GM06990 (cell line): ENCODE results near the gene FAM53C.
"Not testable (repeated sequence)": the region's sequence is repeated elsewhere in the genome, so short reads cannot be mapped to it uniquely, and the experiment has no call there.

Experiments
- DNase-seq: peaks from one replicate; pipeline ENCODE4 v3.0.0-alpha.2; 2011; ENCODE audit not compliant: insufficient read length; ENCODE audit errors: extremely low read depth
- H3K27me3 ChIP-seq: replicated peaks from 2 replicates; pipeline ENCODE4 v1.6.0; 2011; ENCODE audit warnings: low read length; ENCODE audit not compliant: control insufficient read depth, insufficient read depth
- H3K36me3 ChIP-seq: 2 replicates; pipeline ENCODE4 v1.5.1; 2011; ENCODE audit warnings: low read length; ENCODE audit not compliant: control insufficient read depth, insufficient read depth
- H3K4me3 ChIP-seq: replicated peaks from 2 replicates; pipeline ENCODE4 v1.5.1; 2011; ENCODE audit warnings: low read depth, mild to moderate bottlenecking, control low read depth, low read length
- TF ChIP-seq, protein P1 (sequence below): IDR thresholded peaks from 2 replicates; pipeline ENCODE4 v1.5.1; 2011; ENCODE audit warnings: low read length, control low read depth, mild to moderate bottlenecking, inconsistent platforms; ENCODE audit not compliant: insufficient read depth, poor library complexity, severe bottlenecking

Gene FAM53C

DNA sequence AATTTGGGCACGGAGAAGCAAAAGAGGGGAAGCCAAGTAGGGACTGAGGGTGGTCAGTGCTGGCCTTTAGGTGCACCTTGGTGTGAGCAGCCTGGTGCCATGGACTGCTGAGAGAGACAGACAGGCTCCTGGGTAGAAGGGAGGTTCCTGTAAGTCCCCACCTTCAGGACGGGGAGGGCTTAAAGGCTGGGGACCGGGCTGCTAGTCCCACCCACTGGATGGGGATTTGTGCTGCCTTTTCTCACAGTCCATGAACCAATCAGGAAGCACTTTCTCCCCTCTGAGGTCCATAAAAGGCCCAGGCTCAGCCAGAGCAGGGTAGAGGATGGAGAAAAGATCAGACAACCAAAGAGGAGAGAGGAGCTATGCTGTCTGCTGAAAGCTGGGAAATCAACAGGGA, 21.7 kb upstream of the FAM53C start:
- no peak for DNase-seq
- no peak overlapping the region for H3K4me3 ChIP-seq
- TF ChIP-seq, protein P1, sequence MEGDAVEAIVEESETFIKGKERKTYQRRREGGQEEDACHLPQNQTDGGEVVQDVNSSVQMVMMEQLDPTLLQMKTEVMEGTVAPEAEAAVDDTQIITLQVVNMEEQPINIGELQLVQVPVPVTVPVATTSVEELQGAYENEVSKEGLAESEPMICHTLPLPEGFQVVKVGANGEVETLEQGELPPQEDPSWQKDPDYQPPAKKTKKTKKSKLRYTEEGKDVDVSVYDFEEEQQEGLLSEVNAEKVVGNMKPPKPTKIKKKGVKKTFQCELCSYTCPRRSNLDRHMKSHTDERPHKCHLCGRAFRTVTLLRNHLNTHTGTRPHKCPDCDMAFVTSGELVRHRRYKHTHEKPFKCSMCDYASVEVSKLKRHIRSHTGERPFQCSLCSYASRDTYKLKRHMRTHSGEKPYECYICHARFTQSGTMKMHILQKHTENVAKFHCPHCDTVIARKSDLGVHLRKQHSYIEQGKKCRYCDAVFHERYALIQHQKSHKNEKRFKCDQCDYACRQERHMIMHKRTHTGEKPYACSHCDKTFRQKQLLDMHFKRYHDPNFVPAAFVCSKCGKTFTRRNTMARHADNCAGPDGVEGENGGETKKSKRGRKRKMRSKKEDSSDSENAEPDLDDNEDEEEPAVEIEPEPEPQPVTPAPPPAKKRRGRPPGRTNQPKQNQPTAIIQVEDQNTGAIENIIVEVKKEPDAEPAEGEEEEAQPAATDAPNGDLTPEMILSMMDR, result no peak
- no peaks in the 10 kb centered on the region for H3K27me3 ChIP-seq
- H3K36me3 ChIP-seq, result peaks cover 8% of the 10 kb centered on the region

DNA sequence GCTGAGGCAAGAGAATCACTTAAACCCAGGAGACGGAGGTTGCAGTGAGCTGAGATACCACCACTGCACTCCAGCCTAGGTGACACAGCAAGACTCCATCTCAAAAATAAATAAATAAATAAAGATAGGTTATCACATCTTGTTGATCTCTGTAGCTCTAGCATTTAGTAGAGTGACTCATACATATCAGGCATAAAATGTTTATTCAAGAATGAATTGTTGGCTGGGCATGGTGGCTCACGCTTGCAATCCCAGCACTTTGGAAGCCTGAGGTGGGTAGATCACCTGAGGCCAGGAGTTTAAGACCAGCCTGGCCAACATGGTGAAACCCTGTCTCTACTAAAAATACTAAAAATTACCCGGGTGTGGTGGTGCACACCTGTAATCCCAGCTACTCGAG, 19.9 kb upstream of the FAM53C start:
- not testable (repeated sequence) for DNase-seq, H3K36me3 ChIP-seq, H3K4me3 ChIP-seq, H3K27me3 ChIP-seq

DNA sequence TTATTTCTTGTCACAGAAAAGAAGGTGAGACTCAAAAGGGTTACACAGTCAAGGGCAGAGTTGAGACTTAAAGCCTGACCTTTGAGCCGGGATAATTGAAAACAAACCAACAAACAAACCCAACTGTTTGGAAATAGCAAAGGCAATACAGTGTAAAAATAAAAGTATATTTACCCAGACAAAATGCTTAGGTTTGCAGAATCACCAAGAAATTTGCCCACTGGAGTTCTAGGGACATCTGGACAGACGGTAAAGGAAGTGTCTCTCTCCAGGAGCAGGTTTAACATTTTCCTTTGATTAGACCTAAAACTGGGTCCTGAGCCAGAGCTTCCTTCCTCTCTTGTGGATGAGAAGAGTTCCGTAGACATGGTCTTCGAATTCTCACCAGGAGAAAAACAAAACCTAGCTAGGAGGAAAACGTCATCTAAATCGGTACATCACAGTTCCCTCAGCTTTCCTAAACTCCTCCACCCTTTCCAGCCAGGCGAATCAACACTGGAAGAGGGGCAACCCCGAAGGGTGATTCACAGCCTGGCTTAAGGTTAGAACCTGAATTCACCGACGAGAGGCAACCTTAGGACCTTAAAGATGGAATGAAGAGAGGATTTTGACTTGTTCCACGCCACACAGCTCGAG, 7.1 kb upstream of the FAM53C start:
- no peaks in the 10 kb centered on the region for H3K27me3 ChIP-seq
- H3K4me3 ChIP-seq, result peak overlapping the region; percentile 88
- H3K36me3 ChIP-seq, result no peaks in the 10 kb centered on the region; the same call in 1 of the 2 replicates
- DNase-seq, result no peak
- TF ChIP-seq, protein P1, result no peak

DNA sequence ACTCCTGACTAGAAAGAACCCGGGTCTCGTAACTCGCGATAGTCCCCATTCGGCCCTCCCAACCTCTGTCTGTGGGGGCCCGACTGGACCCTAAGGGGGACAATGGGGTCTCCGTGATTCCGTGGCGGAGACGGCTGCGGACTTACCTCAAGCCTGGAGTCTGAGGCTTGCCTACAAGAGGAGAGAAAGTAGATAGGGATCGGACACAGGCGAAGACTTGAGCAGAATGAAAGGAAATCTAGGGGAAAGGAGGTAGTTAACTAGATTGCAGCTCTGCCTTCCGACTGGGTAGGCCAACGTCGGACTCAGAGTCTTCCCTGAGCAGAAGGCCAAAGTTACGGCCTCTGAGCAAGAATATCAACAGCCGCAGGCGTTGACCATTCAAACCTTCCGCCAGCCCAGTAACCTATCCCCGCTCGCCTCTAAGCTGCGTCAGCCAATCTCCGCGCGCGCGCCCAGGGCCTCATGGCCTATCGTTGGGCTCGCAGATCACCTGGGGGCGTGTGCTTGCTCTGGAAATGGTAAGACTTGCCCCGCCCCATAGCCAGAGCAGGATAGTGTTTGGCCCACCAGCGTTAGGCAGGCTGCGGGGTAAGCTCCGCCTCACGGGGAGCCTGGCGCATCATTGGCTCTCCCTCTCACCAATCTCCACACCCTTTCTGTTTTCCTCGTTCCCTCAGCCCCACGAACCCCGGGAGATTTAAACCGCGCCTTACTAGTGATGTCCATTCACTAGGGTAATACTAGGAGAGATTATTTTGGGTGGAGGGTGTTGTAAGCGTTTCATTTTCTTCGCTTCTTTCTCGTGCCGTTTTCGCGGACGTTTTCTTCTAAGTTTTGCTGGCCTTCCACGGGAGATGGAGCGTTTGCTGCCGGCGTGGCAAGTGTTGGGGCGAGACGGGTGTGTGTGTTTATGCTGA, 6.4 kb upstream of the FAM53C start, which contains the start of gene CDC25C:
Gene CDC25C, minus strand, starts transcription at position 356 of the 920 bp plus-strand sequence. CDS start 624 bp downstream, outside the sequence.
- peak; percentile 97 for DNase-seq
- Histone ChIP-seq H3K27me3 (no peaks in the 10 kb centered on the region), H3K4me3 (peak within 1 kb of the TSS; percentile 88), H3K36me3 (no peaks in the 10 kb centered on the region; the same call in 1 of the 2 replicates)
- TF ChIP-seq, protein P1, result no peak

DNA sequence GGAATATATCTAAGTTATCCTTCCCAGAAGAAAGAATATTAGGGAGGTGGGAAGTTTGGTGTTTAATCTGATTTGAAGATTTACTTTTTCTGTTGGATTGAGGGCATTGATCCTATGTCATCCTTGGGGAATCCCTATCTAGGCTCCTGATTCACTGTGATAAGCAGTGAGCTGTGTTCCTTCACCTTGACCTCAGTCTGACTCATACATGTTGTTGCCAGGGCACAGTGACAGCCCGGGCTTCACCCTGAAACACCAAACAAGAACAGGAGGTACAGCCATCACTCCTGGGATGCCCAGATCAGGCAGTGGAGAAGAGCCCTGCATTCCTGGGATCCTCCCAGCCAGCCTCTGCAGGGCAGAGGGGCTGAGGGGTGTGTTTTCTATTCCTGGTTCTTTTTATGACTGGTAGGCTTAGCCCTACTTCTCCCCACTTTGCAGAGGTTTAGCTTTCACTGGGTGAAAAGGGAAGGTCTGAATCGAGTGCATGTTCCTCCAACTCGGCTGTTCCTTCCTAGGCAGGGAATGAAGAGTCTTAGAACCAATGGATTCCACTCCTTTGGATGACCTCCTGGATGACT, 3.1 kb upstream of the FAM53C start:
- TF ChIP-seq, protein P1, result no peak
- H3K27me3 ChIP-seq, result no peaks in the 10 kb centered on the region
- no peak for DNase-seq
- no peaks in the 10 kb centered on the region for H3K36me3 ChIP-seq
- H3K4me3 ChIP-seq, result no peak overlapping the region
